ENCODE data around the gene CAMK1D. TPM values are rescaled to one million over a fixed set of nuclear protein-coding genes. Genes with fewer than 3 reads are reported as not detected.
"Not testable (repeated sequence)": the region's sequence is repeated elsewhere in the genome, so short reads cannot be mapped to it uniquely, and the experiment has no call there.

CAMK1D gene
- total RNA-seq, 2 experiments from 2014 or later: 15.4 to 15.5 TPM

DNA sequence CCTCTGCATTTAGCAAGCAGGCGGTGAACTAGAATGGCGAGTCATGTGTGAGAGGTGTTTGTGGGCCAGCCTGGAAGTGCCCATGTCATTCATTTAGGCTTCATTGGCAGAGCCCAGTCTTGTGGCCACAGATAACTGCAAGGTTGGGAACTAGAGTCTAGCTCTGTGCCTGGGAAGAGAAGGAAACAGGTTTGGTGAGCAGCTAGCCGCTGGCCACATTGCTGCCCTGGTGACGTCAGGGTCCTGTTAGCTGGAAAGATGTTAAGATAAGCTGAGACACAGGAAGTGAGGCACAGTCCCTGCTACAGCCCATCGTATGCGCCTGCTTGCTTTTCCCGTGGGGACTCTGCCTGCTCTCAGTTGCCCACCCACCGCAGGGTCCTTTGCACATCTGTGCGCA is 185.5 kb downstream of the CAMK1D start:
- no peak overlapping the region for H3K27ac Mint-ChIP-seq
- H3K4me3 Mint-ChIP-seq: no peak overlapping the region
- ChIA-PET CTCF (interaction anchor here (1.4 kb wide), 1 partner anchor 11 kb away, joined by 3 read pairs; no protein-coding TSS in a partner anchor), POLR2A (interaction anchor here (0.6 kb wide), 1 partner anchor 115 kb away, joined by 3 read pairs; no protein-coding TSS in a partner anchor)
- no peak for DNase-seq
- H3K9me3 Mint-ChIP-seq: no peaks in the 10 kb centered on the region
- no peaks in the 10 kb centered on the region for H3K36me3 Mint-ChIP-seq (ENCODE audit: low read depth)
- no peaks in the 10 kb centered on the region for H3K27me3 Mint-ChIP-seq
- H3K4me1 Mint-ChIP-seq: peaks cover 10% of the 10 kb centered on the region

DNA sequence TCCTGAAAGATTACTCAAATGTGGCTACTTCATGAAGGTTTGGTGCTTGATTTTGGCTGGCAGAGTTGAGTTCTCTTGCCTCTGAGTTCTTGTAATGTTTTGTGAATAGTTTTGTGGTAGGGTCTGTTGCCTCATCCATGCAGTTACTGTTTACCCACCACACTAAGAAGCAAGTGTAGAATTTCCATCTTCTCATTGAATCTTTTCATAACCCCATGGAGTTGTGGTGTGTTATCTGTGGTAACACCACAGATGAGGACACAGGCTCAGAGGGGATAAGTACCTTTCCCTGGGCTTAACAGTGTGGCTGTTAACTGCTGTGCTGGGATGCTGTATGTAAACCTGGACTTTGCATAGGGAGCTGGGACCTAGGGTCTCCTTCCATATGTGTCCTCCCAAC is 186.3 kb downstream of the CAMK1D start:
- Mint-ChIP-seq H3K36me3 (ENCODE audit: low read depth) (no peaks in the 10 kb centered on the region), H3K27ac (no peak overlapping the region), H3K4me1 (peaks cover 11% of the 10 kb centered on the region), H3K9me3 (no peaks in the 10 kb centered on the region), H3K4me3 (no peak overlapping the region), H3K27me3 (no peaks in the 10 kb centered on the region)
- DNase-seq: no peak
- ChIA-PET POLR2A (no interaction called here), CTCF (interaction anchor here (1.4 kb wide), 1 partner anchor 10 kb away, joined by 3 read pairs; no protein-coding TSS in a partner anchor)

DNA sequence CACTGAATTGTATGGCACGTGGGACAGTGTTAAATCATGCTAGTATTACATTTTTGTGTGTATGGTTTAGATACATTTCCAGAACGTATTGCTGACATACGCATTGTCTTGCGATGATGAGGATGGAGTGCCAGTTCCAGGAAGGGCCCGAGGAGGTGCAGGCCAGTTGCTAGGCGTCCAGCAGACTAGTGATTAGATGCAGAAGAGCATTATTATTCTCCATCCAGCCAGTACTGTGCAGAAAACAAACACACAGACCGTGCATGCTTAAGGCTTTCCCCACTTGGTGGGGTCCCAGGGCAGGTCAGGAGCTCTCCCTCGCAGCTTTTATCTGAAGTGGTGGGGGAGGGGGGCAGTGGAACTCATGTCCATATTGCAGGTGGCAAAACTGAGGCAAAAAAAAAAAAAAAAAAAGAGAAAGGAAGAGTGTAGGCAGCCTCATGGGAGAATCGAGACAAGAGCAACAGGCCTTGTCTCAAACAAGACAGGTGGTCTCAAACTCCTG is 189.2 kb downstream of the CAMK1D start:
- Mint-ChIP-seq H3K27ac (no peak overlapping the region), H3K9me3 (no peaks in the 10 kb centered on the region), H3K4me1 (peaks cover 11% of the 10 kb centered on the region), H3K27me3 (no peaks in the 10 kb centered on the region), H3K4me3 (no peak overlapping the region), H3K36me3 (ENCODE audit: low read depth) (no peaks in the 10 kb centered on the region)
- ChIA-PET POLR2A (no interaction called here), CTCF (no interaction called here)
- DNase-seq: no peak

DNA sequence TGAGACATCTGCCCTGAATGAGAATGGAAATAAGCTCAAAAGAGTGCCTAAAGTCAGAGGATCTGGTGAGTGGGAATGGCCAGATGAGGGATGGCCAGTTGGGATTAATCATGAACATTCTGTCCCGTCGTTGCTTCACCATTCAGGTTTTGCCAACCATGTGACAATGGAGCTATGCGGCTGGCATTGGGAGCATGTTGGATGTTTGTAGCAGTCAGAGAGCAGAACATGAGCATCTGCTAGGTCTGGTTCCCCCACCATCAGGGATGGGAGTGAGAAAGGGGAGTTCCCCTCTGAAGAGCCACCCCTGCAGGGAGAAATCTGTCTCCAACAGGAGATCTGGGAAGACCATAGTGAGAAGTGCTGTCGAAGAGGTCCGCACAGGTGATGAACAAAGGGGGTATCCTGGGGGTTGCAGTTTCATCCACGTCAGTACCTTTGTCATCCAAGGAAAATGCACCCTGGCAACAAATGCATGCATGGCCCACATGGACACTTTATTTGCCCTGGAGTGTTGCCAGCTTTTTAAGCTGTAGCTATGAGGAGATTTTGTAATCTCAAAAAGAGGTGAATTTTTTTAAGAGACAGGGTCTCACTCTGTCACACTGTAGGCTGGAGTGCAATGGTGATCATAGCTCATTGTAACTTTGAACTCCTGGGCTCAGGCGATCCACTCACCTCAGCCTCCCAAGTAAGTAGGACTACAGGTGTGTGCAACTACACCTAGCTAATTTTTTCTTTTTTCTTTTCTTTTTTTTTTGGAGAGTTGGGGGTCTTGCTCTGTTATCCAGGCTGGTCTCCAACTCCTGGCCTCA is 190.2 kb downstream of the CAMK1D start:
- CTCF ChIA-PET: interaction anchor here (0.6 to 1.5 kb wide), 2 partner anchors 31 to 120 kb away, joined by 3 to 4 read pairs; no protein-coding TSS in a partner anchor
- Mint-ChIP-seq H3K36me3 (ENCODE audit: low read depth) (no peaks in the 10 kb centered on the region), H3K4me1 (peaks cover 11% of the 10 kb centered on the region), H3K27ac (no peak overlapping the region), H3K9me3 (peaks cover 3% of the 10 kb centered on the region), H3K27me3 (no peaks in the 10 kb centered on the region), H3K4me3 (no peak overlapping the region)
- no peak for DNase-seq
- POLR2A ChIA-PET: no interaction called here

- peaks cover 3% of the 10 kb centered on the region for H3K9me3 Mint-ChIP-seq
- H3K36me3 Mint-ChIP-seq (ENCODE audit: low read depth): peaks cover 4% of the 10 kb centered on the region
- no peak for DNase-seq
- no peaks in the 10 kb centered on the region for H3K27me3 Mint-ChIP-seq
- ChIA-PET POLR2A (no interaction called here), CTCF (interaction anchor here (0.6 to 1.5 kb wide), 4 partner anchors 19 to 210 kb away, joined by 3 to 6 read pairs (median 4); no protein-coding TSS in a partner anchor)
- no peak overlapping the region for H3K4me3 Mint-ChIP-seq
- H3K4me1 Mint-ChIP-seq: peaks cover 3% of the 10 kb centered on the region
- no peak overlapping the region for H3K27ac Mint-ChIP-seq
These were observed 191.0 kb downstream of the CAMK1D start for GRCh38 chr10:12540341-12540781.

DNA sequence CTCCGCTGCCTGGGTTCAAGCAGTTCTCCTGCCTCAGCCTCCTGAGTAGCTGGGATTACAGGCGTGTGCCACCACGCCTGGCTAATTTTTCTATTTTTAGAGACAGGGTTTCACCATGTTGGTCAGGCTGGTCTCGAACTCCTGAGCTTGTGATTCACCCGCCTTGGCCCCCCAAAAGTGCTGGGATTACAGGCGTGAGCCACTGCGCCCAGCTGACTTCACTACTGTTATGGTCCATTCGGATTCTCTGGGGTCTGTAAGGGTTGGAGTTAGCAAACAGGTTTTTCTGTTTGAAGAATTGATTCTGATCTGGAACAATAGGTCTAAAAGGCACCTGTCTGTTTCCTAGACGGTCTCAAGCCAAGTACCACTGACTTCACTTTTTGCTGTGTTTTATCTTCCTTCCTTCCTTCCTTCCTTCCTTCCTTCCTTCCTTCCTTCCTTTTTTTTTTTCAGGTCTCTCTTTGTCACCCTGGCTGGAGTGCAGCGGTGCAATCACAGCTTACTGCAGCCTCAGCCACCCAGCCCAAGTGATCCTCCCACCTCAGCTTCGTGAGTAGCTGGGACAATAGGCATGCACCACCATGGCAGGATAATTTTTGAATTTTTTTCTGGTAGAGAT is 192.2 kb downstream of the CAMK1D start:
- H3K9me3 Mint-ChIP-seq: peaks cover 11% of the 10 kb centered on the region
- no peak overlapping the region for H3K27ac Mint-ChIP-seq
- POLR2A ChIA-PET: no interaction called here
- peaks cover 4% of the 10 kb centered on the region for H3K36me3 Mint-ChIP-seq (ENCODE audit: low read depth)
- DNase-seq: no peak
- H3K27me3 Mint-ChIP-seq: no peaks in the 10 kb centered on the region
- peaks cover 2% of the 10 kb centered on the region for H3K4me1 Mint-ChIP-seq
- H3K4me3 Mint-ChIP-seq: no peak overlapping the region
- CTCF ChIA-PET: interaction anchor here (1.0 to 1.1 kb wide), 3 partner anchors 18 to 211 kb away, joined by 3 to 4 read pairs (median 3); no protein-coding TSS in a partner anchor

DNA sequence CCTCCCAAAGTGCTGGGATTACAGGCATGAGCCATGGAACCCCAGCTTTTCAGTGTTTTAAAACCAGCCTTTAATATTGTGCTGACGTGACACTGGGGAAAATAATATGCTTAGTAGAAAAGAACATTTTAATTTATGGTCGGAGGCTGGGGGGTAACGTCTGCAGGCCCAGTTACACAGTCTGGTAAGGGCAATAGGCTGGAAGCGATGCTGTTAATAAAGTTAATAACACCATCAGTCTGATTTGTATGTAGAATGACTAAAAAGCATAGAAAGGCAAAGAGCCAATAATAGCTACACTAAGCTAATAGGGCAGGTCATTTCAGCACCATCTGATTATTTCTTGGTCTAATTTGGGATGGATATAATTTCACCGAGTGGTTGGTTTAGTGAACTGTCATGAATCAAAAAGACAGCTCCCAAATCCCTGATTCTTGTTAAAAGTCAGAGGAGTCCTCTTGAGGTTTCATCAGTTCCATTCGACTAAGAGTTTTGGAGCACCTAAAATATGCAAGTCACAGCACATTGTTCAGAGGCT is 192.9 kb downstream of the CAMK1D start:
- CTCF ChIA-PET: interaction anchor here (1.0 kb wide), 1 partner anchor 35 kb away, joined by 3 read pairs; no protein-coding TSS in a partner anchor
- peaks cover 6% of the 10 kb centered on the region for H3K4me1 Mint-ChIP-seq
- H3K9me3 Mint-ChIP-seq: peaks cover 11% of the 10 kb centered on the region
- H3K27ac Mint-ChIP-seq: no peak overlapping the region
- no peak overlapping the region for H3K4me3 Mint-ChIP-seq
- POLR2A ChIA-PET: no interaction called here
- DNase-seq: no peak
- H3K36me3 Mint-ChIP-seq (ENCODE audit: low read depth): peaks cover 4% of the 10 kb centered on the region
- H3K27me3 Mint-ChIP-seq: no peaks in the 10 kb centered on the region

DNA sequence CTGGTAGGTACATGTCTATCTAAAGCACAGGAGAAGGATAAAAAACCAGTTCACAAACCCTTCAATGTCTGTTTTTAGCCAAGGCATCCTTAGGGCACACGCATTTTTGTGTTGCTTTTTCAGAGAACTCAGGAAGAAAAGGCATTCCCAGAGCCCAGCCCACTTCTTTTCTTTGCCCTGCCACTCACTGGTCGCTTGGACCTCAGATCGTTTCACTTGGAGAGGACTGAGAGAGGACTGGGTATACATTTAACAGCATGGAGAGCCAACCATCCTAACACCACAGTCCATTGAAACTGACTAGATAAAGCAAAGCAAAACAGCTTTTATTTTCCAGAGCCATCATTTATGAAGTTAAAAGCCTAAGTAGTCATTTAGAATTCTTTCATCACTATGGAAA is 194.2 kb downstream of the CAMK1D start:
- Mint-ChIP-seq H3K9me3 (peaks cover 11% of the 10 kb centered on the region), H3K4me1 (peaks cover 13% of the 10 kb centered on the region), H3K27ac (no peak overlapping the region), H3K36me3 (ENCODE audit: low read depth) (peaks cover 4% of the 10 kb centered on the region), H3K27me3 (no peaks in the 10 kb centered on the region), H3K4me3 (no peak overlapping the region)
- ChIA-PET POLR2A (no interaction called here), CTCF (no interaction called here)
- no peak for DNase-seq

DNA sequence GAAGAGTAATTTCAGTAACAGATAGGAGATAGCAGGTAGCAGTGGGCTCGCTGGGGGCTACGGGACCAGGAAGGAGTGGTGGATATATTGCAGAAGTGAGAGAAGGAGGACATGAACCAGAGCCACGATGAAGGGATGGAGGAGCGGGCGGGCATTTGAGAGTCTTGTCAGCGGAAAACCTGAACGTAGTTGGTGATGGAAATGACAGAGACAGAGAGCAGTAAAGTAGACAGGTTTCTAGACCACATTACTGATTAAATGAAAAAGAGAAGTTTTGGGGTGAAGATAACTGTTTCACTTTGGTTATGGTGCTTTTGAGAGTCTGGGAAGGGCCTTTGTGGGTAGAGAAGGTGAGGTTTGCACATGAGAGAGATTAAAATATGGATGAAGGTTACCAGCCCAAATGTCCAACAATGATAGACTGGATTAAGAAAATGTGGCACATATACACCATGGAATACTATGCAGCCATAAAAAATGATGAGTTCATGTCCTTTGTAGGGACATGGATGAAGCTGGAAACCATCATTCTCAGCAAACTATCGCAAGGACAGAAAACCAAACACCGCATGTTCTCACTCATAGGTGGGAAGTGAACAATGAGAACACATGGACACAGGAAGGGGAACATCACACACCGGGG is 196.9 kb downstream of the CAMK1D start:
- H3K27me3 Mint-ChIP-seq: not testable (repeated sequence)
- CTCF ChIA-PET: interaction anchor here (1.2 kb wide), 1 partner anchor 11 kb away, joined by 3 read pairs; no protein-coding TSS in a partner anchor

DNA sequence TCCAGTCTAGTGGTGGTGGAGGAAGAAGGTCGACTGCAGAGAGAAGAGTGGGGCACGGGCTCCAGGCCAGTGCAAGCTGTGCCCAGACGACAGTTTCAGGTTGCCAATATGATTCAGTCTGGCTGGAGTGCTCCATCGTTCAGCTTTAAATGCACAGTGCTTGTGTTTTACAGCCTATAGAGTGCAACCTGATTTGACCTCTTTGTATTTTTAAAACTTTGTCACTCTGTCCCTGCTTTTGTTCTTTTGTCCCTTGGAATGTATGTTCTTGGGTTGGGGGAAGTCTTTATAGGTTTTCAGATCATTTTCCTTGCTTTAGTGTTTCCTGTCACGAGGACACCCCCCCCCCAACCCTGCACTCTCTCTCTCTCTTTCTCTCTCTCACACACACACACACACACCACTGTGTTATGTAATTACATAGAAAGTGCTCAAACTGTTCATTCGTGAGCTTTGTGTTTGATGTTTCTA is 198.0 kb downstream of the CAMK1D start:
- ChIA-PET CTCF (interaction anchor here (0.5 to 1.3 kb wide), 4 partner anchors 26 to 763 kb away, joined by 3 to 5 read pairs (median 4); no protein-coding TSS in a partner anchor), POLR2A (interaction anchor here (0.6 kb wide), 1 partner anchor 16 kb away, joined by 4 read pairs; no protein-coding TSS in a partner anchor)
- peaks cover 11% of the 10 kb centered on the region for H3K4me1 Mint-ChIP-seq
- no peaks in the 10 kb centered on the region for H3K27me3 Mint-ChIP-seq
- DNase-seq: no peak
- H3K27ac Mint-ChIP-seq: peak overlapping the region; percentile 42
- H3K4me3 Mint-ChIP-seq: no peak overlapping the region
- H3K9me3 Mint-ChIP-seq: peaks cover 11% of the 10 kb centered on the region
- peaks cover 4% of the 10 kb centered on the region for H3K36me3 Mint-ChIP-seq (ENCODE audit: low read depth)

More for the DNA sequence above, 196.9 kb downstream of the CAMK1D start:
- POLR2A ChIA-PET; H3K4me3 Mint-ChIP-seq; H3K36me3 Mint-ChIP-seq (ENCODE audit: low read depth); H3K27ac Mint-ChIP-seq; DNase-seq: not testable (repeated sequence)
- Mint-ChIP-seq H3K9me3 (peaks cover 11% of the 10 kb centered on the region), H3K4me1 (peaks cover 11% of the 10 kb centered on the region)

- POLR2A ChIA-PET: no interaction called here
- Mint-ChIP-seq H3K27ac (peak overlapping the region; percentile 28), H3K4me1 (peaks cover 11% of the 10 kb centered on the region), H3K27me3 (no peaks in the 10 kb centered on the region), H3K9me3 (peaks cover 7% of the 10 kb centered on the region), H3K4me3 (no peak overlapping the region), H3K36me3 (ENCODE audit: low read depth) (peaks cover 4% of the 10 kb centered on the region)
- CTCF ChIA-PET: no interaction called here
- no peak for DNase-seq
These were observed 199.9 kb downstream of the CAMK1D start for GRCh38 chr10:12549297-12549696.

DNA sequence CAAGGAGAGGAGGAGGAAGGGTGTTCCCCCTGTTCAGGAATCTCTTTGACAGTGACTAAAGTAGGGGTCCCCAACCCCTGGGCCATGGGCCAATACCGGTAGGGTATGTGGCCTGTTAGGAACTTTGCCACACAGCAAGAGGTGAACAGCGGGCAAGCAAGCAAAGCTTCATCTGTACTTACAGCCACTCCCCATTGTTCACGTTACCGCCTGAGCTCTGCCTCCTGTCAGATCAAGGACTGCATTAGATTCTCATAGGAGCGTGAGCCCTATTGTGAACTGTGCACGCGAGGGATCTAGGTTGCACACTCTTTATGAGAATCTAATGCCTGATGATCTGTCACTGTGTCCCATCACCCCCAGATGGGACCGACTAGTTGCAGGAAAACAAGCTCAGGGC is 201.6 kb downstream of the CAMK1D start:
- H3K36me3 Mint-ChIP-seq (ENCODE audit: low read depth): no peaks in the 10 kb centered on the region
- CTCF ChIA-PET: no interaction called here
- no peak for DNase-seq
- H3K4me1 Mint-ChIP-seq: peaks cover 11% of the 10 kb centered on the region
- no peak overlapping the region for H3K27ac Mint-ChIP-seq
- no peak overlapping the region for H3K4me3 Mint-ChIP-seq
- peaks cover 4% of the 10 kb centered on the region for H3K9me3 Mint-ChIP-seq
- POLR2A ChIA-PET: no interaction called here
- no peaks in the 10 kb centered on the region for H3K27me3 Mint-ChIP-seq
